ENCODE measurements around the gene SERPINE1. TPM values are rescaled to one million over a fixed set of nuclear protein-coding genes. Genes with fewer than 3 reads are reported as not detected.
"Not testable (repeated sequence)": the region's sequence is repeated elsewhere in the genome, so short reads cannot be mapped to it uniquely, and the experiment has no call there.

Gene SERPINE1
- total RNA-seq, 1 experiment from 2014 or later, result 73.4 TPM

- Histone ChIP-seq H3K36me3 (no peaks in the 10 kb centered on the region), H3K9me3 (no peaks in the 10 kb centered on the region), H3K27me3 (no peaks in the 10 kb centered on the region), H3K4me3 (no peak overlapping the region)
- peak; percentile 52 for DNase-seq
Observed at GRCh38 chr7:101114492-101114891, 12.4 kb upstream of the SERPINE1 start.

DNA sequence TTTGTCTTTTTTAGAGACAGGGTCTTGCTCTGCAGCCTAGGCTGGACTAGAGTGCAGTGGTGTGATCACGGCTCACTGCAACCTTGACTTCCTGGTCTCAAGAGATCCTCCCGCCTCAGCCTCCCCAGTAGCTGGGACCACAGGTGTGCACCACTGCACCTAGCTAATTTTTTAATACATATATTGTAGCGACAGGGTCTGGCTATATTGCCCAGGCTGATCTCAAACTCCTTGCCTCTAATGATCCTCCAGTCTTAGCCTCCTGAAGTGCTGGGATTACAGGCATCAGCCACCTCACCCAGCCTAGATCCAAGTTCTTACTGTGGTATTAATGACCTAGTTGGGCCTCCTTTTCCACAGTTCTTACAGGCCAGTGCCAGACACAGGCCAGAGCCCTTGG lies 11.7 kb upstream of the SERPINE1 start:
- Histone ChIP-seq H3K9me3 (no peaks in the 10 kb centered on the region), H3K27me3 (no peaks in the 10 kb centered on the region), H3K4me3 (no peak overlapping the region), H3K36me3 (no peaks in the 10 kb centered on the region)
- no peak for DNase-seq

- Histone ChIP-seq H3K27me3 (no peaks in the 10 kb centered on the region), H3K4me3 (no peak overlapping the region), H3K36me3 (no peaks in the 10 kb centered on the region), H3K9me3 (no peaks in the 10 kb centered on the region)
- DNase-seq, result peak; percentile 26
Observed at GRCh38 chr7:101116898-101117297, 10.0 kb upstream of the SERPINE1 start.

- no peak for DNase-seq
- no peaks in the 10 kb centered on the region for H3K9me3 ChIP-seq
Observed at GRCh38 chr7:101118856-101119255, 8.0 kb upstream of the SERPINE1 start.

GRCh38 chr7:101119876-101120275 lies 7.0 kb upstream of the SERPINE1 start:
- Histone ChIP-seq H3K9me3 (no peaks in the 10 kb centered on the region), H3K36me3 (no peaks in the 10 kb centered on the region), H3K4me3 (no peak overlapping the region), H3K27me3 (no peaks in the 10 kb centered on the region)
- DNase-seq, result no peak

More at GRCh38 chr7:101118856-101119255, 8.0 kb upstream of the SERPINE1 start:
- H3K4me3 ChIP-seq, result no peak overlapping the region
- H3K36me3 ChIP-seq, result no peaks in the 10 kb centered on the region
- no peaks in the 10 kb centered on the region for H3K27me3 ChIP-seq

GRCh38 chr7:101120315-101120714 lies 6.6 kb upstream of the SERPINE1 start:
- Histone ChIP-seq H3K4me3 (no peak overlapping the region), H3K36me3 (no peaks in the 10 kb centered on the region), H3K9me3 (no peaks in the 10 kb centered on the region), H3K27me3 (no peaks in the 10 kb centered on the region)
- DNase-seq, result no peak

DNA sequence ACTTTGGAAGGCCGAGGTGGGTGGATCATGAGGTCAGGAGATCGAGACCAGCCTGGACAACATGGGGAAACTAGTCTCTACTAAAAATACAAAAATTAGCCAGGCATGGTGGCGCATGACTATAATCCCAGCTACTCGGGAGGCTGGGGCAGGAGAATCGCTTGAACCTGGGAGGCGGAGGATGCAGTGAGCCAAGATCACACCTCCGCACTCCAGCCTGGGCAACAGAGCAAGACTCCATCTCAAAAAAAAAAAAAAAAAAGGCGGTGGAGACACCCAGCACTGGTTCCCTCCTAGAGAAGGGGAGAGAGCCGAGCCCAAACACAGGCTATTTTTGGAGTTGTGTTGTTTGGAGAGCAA lies 5.3 kb upstream of the SERPINE1 start:
- not testable (repeated sequence) for H3K9me3 ChIP-seq, H3K27me3 ChIP-seq, DNase-seq, H3K36me3 ChIP-seq, H3K4me3 ChIP-seq

DNA sequence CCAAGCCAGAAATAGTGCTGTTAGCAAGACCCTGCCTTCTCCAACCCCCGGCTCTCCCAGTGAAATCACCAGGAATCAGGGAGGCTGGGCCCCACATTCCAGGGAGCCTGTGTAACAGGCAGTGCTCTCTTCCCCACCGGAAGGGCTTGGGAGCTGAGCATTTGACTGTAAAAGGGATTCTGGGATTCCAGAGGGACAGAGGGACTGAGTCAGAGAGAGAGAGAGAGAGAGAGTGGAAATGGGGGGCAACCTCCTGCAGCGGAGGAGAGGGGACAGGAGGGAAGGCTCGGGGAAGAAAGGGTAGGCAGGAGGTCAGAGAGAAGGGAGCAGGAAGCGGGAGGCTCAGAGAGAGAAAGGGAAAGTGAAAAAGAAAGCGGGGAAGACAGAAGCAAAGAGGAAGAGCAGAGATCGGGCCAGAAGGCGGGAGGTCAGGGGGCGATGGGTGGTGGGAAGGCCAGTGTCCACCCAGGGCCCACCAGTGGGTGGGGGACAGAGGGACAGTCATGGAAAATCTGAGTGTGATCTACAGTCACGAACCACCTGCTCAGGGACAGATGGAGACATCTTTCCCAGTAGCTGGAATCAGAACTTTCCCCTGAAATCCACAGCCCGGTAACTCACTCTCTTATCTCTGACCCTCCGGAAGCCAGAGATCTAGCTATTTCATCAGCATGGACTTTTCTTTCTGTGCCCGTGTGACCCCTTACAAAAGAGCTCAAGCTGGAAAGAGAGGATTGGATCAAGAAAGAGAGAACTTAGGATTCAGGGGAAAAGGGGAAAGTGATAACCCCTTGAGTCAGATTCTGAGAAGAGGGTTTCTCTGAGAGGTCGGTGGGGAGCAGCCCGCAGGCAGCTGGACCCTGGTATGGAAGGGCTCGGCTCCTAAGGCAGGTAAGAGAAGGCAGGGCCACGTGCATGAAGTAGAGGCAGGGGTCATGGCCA lies 4.6 kb upstream of the SERPINE1 start:
- peak overlapping the region; percentile 33 for H3K4me3 ChIP-seq
- peak; percentile 94 for DNase-seq

GRCh38 chr7:101122933-101123702 lies 3.8 kb upstream of the SERPINE1 start:
- Histone ChIP-seq H3K36me3 (no peaks in the 10 kb centered on the region), H3K4me3 (no peak overlapping the region), H3K9me3 (no peaks in the 10 kb centered on the region), H3K27me3 (no peaks in the 10 kb centered on the region)
- DNase-seq, result no peak

More for the DNA sequence above, 4.6 kb upstream of the SERPINE1 start:
- Histone ChIP-seq H3K36me3 (no peaks in the 10 kb centered on the region), H3K9me3 (no peaks in the 10 kb centered on the region), H3K27me3 (no peaks in the 10 kb centered on the region)

DNA sequence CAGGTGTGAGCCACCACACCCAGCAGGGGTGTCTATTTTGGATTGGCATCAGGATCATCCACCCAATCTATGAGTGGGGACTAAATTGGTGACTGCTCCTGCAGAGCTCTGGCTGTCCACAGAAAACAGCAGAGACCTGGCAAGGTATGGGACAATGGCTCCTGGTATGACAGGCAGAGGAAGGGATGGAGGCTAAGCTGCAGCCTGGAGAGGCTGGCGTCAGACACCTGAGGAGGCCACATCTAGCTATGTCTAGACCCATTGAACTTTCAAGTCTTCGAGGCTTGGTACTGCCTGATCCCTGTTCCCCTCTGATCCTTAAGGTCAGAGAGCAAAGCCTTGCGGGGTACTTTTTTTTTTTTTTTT lies 3.2 kb upstream of the SERPINE1 start:
- Histone ChIP-seq H3K4me3 (no peak overlapping the region), H3K27me3 (no peaks in the 10 kb centered on the region), H3K36me3 (peaks cover 3% of the 10 kb centered on the region; the same call in 1 of the 2 replicates), H3K9me3 (no peaks in the 10 kb centered on the region)
- no peak for DNase-seq

DNA sequence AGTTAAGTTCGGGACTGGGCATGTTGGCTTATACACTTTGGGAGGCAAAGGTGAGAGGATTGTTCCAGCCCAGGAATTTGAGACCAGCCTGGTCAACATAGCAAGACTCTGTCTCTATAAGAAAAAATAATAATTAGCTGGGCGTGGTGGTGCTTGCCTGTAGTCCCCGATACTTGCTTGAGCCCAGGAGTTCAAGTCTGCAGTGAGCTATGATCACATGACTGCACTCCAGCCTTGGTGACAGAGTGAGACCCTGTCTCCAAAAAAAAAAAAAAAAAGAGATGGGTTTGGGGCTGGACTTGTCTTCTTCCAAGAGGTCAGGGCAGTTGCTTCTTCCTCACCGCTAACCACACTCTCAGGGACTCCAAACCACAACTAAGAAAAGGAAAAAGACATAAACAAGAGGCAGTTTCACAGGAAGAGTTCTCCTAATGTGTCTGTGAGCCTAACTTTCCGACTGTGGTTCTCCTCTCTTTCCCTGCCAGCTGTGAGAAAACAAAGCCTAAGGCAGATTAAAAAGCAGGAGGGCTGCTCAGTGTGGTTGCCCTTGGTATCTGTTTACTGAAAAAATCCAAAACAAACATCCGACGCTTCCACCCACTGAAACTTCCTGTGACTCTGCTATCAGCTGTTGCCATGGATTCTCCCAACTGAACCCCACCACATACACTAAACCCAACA lies 2.4 kb upstream of the SERPINE1 start:
- DNase-seq, result peak; percentile 63
- no peaks in the 10 kb centered on the region for H3K27me3 ChIP-seq
- H3K36me3 ChIP-seq, result peaks cover 3% of the 10 kb centered on the region; the same call in 1 of the 2 replicates
- H3K4me3 ChIP-seq, result no peak overlapping the region
- no peaks in the 10 kb centered on the region for H3K9me3 ChIP-seq

GRCh38 chr7:101125989-101126650 lies 784 bp upstream of the SERPINE1 start:
- no peak overlapping the region for H3K4me3 ChIP-seq
- H3K36me3 ChIP-seq, result peaks cover 13% of the 10 kb centered on the region
- no peaks in the 10 kb centered on the region for H3K9me3 ChIP-seq
- H3K27me3 ChIP-seq, result no peaks in the 10 kb centered on the region
- peak; percentile 72 for DNase-seq

GRCh38 chr7:101127460-101128039 lies 646 bp downstream of the SERPINE1 start:
- peak overlapping the region; percentile 49 for H3K4me3 ChIP-seq
- no peak for DNase-seq
- no peaks in the 10 kb centered on the region for H3K9me3 ChIP-seq
- H3K36me3 ChIP-seq, result peaks cover 19% of the 10 kb centered on the region
- no peaks in the 10 kb centered on the region for H3K27me3 ChIP-seq

DNA sequence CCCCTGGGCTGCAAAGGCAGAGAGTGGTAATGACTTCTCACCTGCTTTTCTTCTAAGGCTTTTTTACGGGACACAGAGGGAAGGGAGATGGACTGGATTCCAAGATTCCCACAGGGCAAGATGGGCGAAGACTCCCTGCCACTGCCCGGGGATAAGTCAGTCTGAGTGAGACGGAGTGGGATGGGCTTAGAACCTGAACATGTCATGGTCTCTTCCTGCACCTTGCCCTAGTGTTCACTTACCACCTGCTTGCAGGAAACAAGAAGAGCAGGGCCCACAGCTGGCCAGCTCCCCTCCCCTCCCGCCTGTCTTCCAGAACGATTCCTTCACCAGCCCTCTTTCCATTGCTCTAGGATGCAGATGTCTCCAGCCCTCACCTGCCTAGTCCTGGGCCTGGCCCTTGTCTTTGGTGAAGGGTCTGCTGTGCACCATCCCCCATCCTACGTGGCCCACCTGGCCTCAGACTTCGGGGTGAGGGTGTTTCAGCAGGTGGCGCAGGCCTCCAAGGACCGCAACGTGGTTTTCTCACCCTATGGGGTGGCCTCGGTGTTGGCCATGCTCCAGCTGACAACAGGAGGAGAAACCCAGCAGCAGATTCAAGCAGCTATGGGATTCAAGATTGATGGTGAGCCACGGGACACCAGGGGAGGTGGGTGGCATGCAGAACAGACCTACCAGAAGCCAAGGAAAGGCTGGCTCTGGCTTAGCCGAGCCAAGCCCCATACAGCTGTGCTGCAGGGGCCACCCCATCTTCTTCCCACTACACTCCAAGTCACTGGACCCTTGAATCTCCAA lies 1.3 kb downstream of the SERPINE1 start:
- no peak for DNase-seq

GRCh38 chr7:101129603-101130117 lies 2.8 kb downstream of the SERPINE1 start:
- DNase-seq, result no peak
- Histone ChIP-seq H3K9me3 (no peaks in the 10 kb centered on the region), H3K27me3 (no peaks in the 10 kb centered on the region), H3K36me3 (peaks cover 24% of the 10 kb centered on the region), H3K4me3 (no peak overlapping the region)

More for the DNA sequence above, 1.3 kb downstream of the SERPINE1 start:
- peak overlapping the region; percentile 49 for H3K4me3 ChIP-seq
- no peaks in the 10 kb centered on the region for H3K9me3 ChIP-seq
- peaks cover 19% of the 10 kb centered on the region for H3K36me3 ChIP-seq
- H3K27me3 ChIP-seq, result no peaks in the 10 kb centered on the region

All from MG63 (cell line).